NCI-H748 (cell line): ENCODE results near the gene SLC25A21.

Source experiments
- DNase-seq: peaks from one replicate; lab custom pipeline; 2025; ENCODE audit not compliant: unreplicated experiment; lab: John Stamatoyannopoulos, UW

Gene SLC25A21

GRCh38 chr14:36948157-36948859 lies 224.1 kb downstream of the SLC25A21 start:
- DNase-seq: no peak

DNA sequence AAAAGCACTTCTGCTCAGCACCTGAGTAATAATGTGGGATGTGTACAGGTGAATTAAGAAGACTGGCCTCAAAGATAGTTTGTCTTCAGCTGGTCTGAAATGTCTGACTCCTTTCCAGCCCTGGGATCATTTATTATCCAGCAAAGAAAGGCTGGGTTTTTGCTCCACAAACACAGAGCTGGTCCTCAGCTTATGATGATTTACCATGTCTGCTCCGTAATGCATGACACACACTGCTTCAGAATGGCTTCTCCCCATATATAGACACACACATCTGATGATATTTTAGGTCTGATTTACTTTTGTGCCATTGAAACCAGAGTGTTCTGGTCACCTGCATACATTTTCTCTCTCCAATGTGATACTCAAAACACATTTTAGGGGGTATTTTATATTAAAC lies 225.0 kb downstream of the SLC25A21 start:
- DNase-seq: no peak

DNA sequence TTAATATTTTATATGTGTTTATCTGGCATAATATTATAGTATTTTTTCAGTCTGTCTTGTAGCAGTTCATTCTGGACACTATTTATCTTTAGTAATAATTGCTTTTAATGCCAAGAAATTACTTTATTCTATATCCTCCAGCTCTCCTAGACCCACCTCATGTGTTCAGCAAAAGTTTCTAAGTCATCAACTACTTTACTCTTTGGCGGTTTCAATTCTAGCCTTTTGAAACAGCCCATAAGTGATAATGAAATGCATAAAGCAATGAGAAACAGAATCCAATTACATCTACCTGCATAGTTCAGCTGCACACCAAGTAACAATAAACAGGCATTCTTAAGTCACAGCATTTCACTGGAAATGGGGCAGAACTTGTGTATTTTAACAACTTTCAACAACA lies 225.5 kb downstream of the SLC25A21 start:
- no peak for DNase-seq

DNA sequence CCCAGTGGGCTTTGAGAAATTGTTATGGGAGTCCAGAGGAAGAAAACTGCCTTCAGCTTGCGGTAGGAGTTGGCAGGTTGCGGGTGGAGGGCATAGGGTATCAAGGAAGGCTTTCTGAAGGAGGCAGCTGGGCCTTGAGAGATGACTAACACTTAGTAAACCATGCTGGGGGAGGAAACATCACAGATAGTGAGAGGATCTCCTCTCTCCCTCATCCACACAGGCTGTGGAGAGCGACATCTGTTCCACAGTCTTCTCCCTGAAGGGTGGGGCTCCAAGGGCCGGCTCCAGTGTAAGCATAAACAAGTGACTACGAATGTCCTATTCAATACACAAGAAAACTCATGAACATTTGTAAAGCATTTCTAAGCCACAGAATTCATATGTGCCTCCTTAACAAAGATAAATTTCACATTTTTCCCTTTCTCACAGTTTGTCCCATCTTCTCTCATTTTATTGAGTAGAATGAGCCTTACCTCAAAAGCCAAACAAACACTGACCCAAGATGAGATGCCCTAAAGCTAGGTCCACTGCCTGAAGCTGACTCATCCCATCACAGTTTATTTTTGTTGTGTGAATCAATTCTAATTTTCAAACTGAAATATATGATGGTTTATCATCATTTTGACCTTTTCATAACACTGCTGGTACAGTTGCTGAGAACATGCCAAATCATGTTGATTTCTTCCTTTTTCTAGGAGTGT lies 227.9 kb downstream of the SLC25A21 start:
- DNase-seq: no peak

GRCh38 chr14:36942522-36943245 lies 229.7 kb downstream of the SLC25A21 start:
- DNase-seq: no peak

DNA sequence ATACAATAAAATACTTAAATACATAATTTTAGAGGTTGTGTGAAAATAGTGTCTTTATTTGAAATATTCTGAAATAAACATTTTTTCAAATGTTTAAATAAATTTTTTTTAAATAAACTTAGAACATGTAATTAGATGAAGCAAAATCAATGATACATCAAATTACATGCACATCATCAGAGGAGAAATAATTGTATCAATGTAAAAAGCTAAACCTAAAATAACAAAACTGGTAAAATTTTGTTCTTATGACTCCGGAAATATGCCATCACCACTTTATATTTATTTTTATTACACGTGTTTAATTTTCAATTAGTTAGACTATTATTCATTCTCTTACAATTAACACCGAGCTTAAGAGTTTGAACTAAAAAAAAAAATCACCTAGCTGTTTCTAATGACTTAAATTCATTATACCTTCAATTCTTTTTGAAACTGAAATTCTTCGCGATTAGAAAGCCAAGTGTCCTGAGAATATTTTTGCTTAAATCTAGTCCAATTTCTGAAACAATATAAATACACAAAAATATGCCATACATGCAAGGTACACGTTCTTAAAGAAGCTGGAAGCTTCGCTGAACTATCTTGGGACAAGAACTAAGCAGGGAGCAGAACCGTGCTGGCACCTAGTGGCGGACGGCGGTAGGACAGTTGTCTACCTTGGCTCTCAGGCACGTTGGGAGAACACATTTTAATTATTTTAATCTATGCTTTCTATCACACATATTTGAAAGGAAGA lies 230.5 kb downstream of the SLC25A21 start:
- DNase-seq: peak; percentile 77

- no peak for DNase-seq
Observed at GRCh38 chr14:36940476-36940875, 231.9 kb downstream of the SLC25A21 start.

DNA sequence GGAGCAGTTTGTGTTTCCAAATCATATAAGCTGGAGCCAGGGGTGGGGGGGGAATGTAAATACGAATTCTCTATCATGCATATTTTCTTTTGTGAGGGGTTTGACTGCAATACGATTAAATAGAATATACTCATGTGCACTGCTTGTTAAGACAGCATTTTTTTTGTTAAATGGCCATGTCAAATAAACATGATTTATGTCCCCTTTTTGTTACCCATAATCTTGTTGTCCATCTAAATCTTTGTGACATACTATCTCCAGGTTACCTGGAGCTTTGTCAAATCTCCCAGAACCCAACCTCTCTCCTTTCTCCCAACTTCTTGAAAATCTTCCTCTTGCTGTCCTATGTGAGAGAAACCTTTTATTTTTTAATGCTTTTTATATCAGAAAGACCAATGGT lies 233.1 kb downstream of the SLC25A21 start:
- DNase-seq: peak; percentile 16

DNA sequence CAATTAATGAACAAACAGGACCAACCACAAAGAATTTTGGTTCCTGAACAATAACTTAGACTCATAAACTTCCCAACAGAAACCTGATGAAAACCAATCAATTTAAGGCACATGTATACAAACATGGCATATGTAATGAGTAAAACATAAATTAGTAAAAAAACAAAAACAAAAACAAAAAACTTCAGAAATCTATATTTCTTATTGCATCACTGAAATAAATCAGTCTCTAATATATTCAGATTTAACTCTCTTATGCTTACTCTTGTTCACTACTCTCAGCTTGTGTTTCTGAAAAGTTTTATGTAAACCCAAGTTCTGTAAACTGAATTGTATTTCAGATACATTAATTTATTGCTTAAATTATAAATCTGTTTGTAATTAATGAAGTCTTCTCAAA lies 233.7 kb downstream of the SLC25A21 start:
- DNase-seq: no peak

- no peak for DNase-seq
Observed at GRCh38 chr14:36935976-36936678, 236.3 kb downstream of the SLC25A21 start.

DNA sequence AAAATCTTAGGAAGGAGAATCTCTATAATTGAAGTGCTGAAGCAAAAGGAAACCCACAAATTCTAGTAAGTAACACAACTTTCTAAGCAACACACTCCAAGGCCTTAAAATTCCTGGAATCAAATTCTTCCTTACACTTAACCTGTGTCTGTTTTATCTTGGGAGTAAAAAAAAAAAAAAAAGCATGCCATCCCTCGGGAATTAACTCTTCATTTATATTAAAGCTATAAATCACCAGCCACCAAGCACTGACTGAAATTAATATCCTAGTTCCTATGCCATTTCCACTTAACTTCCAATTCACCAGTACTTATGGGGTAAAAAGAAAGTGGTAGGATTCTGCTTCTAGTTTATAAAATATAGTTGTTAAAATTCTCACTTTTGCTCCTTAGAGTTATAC lies 238.1 kb downstream of the SLC25A21 start:
- no peak for DNase-seq

DNA sequence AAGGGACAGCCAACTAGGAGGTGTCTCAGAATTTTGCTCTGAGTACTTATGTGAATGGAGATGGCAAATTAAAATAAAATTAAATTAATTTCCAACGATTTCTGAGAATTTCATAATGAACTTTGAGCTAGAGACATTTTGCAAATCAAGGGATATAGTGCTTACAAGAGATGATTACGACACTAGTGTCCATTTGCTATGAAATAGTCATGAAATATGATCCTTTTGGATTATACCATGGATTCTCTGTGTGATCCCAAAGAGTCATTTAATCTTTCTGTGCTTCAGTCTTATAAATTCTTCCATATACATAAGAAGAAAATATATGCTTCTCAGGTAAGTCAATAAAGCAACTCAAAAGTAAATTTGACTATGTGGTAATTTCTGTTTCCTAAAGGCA lies 240.6 kb downstream of the SLC25A21 start:
- DNase-seq: no peak

DNA sequence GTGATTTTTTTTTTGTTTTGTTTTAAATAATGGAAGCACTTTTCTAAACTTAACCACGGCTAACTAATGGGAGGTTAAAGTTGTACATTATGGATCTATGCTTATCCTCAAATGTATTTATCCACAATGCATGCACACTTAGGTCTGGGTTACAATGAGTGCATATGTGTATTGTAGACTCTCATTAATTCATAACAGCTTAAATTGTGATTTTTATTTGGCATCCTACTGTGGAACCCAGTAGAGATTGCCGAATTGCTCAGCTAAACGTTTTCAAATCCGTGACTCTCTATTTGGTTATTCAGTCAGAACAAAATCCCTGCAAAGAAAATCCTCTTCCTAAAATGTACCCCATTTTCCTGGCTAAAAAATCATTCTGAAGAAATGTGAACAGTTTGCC lies 244.0 kb downstream of the SLC25A21 start:
- no peak for DNase-seq

GRCh38 chr14:36925094-36925493 lies 247.3 kb downstream of the SLC25A21 start:
- no peak for DNase-seq

- DNase-seq: peak; percentile 93
Observed at GRCh38 chr14:36916668-36917067, 255.7 kb downstream of the SLC25A21 start.

GRCh38 chr14:36915081-36915480 lies 257.3 kb downstream of the SLC25A21 start:
- peak; percentile 90 for DNase-seq

GRCh38 chr14:36910578-36910977 lies 261.8 kb downstream of the SLC25A21 start:
- DNase-seq: no peak

DNA sequence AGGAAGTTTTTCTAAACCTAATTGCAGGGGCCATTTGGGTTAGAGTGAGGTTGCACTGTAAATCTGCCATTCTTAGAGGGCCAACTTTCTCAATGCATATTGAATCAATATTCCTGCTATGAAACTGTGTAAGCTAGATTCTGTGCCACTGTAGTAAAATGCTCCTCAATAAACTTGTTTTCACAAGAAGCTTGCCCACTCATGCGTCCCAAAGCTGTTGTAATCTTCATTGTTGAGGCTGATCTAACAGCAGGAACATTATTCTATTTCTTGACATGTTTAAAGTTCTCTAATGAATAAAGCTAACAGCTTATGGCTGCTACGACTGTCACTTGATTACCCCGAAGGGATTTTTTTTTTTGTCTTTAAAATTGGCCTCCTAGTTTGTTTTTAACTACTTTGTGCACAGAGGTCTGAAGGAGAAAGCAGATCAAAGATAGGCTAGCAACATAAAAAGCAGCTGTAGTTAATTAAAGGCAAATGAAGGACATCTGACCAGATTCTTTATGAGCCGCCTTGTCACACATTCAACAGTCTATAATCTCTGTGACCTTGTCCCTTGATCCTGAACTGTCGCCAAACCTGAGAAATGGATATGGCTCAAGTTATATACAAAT lies 267.0 kb downstream of the SLC25A21 start:
- DNase-seq: no peak

DNA sequence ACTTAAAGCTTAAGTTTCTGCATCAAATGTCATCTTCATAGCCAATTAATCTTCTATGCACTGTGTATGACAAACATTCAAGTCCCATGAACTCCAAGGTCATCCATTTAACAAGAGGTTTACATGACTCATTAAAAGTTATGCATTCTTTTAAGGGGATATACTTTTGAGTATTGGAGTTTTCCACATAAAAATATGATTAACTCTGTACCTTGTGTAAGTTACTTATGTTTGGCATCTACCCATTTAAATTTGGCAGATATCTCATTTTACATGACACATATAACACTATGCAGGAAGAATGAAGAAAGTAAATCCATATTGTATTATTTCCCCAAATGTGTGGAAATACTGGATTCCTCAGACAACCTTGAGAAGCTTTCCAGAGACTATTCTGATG lies 270.5 kb downstream of the SLC25A21 start:
- DNase-seq: no peak

DNA sequence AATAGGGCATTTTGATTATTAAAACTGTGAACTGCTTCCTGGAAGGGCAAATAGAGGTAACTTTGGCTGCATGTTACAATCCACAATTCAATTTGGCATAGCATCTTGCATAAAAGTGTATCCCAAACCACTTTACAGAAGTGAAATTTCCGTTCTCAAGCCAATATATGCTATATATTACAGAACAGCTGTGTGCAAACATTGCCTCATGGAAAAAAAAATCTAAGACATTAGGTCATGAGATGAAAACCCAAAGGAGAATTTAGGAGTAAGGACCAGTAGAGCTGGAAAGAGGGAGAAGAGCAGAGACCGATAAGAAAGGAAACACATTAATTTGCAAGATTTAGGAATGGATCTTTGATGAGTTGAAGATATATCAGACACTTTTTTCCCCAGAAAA lies 271.6 kb downstream of the SLC25A21 start:
- DNase-seq: no peak
